Activated CD8-positive, alpha-beta memory T cell treated with anti-CD3 and anti-CD28 coated beads, Interleukin-2, amount 50 U/mL, for 4 hours (primary cell): ENCODE measurements around the gene CDH20.

Source experiments
- DNase-seq: peaks from one replicate; pipeline ENCODE4 v3.0.0-alpha.2; 2020

Gene CDH20

GRCh38 chr18:61432590-61432989 is 99.4 kb downstream of the CDH20 start:
- DNase-seq = no peak

DNA sequence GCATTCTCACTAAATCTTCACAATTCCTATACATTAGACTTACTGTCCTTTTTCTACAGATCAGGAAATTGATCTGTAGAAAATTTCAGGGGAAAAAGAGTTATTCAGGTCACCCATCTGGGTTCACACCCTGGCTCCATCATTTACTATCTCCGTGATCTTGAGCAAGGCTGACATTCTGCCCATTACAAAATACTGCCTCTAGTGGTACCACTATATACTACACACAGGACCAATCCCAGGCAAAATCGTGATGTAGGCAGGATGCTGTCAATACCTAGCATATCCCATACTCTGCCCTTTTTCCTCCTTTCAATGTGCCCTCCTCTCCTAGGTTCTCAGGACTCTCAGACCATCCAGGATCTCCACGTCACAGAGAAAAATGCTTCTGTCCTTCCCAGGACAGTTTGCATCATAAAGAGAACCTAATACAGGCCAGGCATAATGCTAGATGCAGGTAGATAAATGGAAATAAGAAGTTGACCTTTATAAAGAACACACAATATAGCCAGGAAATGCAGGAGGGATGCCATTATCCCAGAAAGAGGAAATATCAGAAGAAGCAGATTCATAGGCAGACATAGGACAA is 101.9 kb downstream of the CDH20 start:
- no peak for DNase-seq

DNA sequence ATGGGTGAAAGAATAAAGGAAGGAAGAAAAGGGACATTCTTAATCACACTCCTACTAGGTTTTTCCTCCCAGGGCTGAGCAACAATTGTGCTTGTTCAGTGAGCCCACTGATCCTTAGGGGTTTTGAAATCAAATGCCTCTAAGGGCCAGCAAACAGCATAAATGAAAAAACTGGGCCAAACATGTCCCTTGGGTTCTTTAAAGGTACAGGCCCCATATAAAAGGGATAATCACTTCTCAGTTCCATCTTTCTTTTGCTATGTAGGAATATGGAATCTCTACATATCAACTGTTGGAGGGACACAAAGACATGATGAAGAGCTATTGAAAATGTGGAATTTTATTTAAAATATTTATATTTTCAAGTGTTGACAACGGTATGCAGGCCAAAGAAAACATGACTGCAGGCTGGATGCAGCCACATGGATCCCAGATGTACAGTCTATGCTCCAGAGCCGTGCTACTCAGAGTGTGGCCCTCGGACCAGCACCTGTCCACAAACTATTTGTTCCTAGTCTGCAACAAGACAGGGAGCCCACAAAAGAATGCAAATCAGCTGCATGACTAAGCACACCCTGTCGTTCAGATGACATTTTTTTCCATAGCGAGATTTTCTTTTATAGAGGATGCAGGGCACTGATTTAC is 110.0 kb downstream of the CDH20 start:
- no peak for DNase-seq

DNA sequence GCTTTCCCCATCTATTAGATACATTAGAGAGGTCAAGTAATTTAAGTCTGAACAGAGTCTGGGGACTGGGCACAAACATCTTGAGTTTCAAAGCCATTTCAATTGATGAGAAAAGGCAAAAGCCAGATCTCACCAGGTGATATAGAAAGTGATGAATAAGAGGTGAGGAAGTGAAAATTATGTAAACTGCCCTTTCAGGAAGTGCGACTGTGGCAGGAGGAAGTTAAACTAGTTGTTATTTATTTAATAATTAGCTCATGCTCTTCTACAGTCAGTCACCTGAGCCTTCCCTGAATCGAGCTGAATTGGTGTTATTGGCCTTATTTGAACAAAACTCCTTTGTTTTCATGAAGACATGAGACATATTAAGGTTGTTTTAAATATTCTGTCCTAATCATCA is 115.1 kb downstream of the CDH20 start:
- no peak for DNase-seq

GRCh38 chr18:61459896-61460648 is 126.8 kb downstream of the CDH20 start:
- no peak for DNase-seq

- no peak for DNase-seq
Observed at GRCh38 chr18:61464551-61465142, 131.4 kb downstream of the CDH20 start.

DNA sequence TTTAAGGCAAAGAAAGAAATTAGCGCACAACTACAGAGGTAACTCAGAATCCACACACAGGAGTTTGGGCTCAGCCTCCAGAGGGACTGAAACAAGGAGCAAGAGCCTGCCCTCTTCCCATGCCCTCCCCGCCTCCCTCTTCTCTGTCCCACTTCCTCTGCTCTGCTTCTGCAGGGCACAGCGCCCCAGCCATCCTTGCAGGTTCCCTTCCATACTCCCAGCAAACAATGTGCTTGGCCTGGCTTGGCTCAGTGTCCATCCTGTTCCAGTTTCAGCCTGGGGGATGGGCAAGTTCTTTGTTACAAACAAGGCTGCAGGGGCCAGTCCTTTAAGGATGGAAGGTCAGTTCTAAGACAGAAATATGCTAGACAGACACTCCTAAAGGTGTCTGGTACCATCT is 133.5 kb downstream of the CDH20 start:
- no peak for DNase-seq

- DNase-seq = no peak
Observed at GRCh38 chr18:61470031-61470674, 136.9 kb downstream of the CDH20 start.

GRCh38 chr18:61471541-61471940 is 138.3 kb downstream of the CDH20 start:
- no peak for DNase-seq

DNA sequence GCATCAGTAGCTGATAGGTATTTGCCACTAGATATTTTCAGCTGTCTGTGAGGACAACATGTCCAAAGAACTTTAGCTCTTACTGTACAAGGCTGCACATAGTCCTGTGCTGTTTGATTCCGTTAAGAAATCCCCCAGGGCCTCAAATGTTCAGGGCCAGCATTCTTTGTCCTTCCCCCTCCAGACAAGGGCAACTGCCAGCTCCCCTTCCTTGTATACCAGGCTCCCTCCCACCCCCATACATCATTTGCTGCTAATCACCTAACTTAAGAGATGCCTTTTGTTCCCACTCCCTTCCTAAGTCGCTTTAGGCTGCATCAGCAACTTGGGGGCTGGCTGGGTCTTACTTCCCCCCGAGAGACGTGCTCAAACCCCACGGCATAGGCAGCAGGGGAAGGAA is 138.7 kb downstream of the CDH20 start:
- no peak for DNase-seq

GRCh38 chr18:61474341-61474740 is 141.1 kb downstream of the CDH20 start:
- no peak for DNase-seq

DNA sequence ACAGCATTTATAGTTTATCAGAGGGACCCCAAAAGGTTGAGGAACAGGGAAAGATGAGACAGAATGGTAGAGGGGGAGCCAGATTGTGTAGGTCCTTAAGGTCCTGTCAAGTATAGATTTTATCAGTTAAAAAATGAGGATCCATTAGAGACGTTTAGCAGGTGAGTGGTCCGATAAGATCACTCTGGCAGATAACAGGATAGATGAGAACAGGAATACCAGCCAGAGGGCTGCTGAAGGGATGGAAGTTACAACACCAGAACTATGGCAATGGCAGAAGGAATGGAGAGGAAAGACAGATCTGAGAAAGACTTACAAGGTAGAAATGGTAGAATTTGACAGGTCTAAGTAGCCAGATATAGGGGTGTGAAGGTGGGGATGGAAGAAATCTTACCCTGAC is 141.7 kb downstream of the CDH20 start:
- DNase-seq = no peak

GRCh38 chr18:61475931-61476330 is 142.7 kb downstream of the CDH20 start:
- no peak for DNase-seq

- no peak for DNase-seq
Observed at GRCh38 chr18:61489334-61489733, 156.1 kb downstream of the CDH20 start.

DNA sequence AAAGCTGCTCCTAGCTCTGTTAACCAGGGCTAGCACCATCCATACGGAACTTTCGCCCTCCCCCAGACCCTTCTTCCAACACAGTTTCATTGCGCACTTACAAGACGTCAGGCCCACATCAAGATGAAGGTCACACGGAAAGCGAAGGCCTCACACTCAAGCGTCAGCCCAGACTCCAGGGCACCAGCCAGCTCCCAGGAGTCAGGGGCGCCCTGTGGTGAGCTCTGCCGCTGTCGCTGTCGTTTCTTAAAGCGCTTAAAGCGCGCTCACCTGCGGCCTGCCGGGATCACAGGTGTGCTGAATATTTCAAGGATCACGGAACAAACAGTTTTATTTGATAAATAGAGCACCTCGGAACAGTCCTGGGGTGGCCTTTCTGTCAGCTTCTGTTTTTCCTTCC is 163.1 kb downstream of the CDH20 start:
- DNase-seq = no peak

GRCh38 chr18:61497422-61497821 is 164.2 kb downstream of the CDH20 start:
- no peak for DNase-seq

DNA sequence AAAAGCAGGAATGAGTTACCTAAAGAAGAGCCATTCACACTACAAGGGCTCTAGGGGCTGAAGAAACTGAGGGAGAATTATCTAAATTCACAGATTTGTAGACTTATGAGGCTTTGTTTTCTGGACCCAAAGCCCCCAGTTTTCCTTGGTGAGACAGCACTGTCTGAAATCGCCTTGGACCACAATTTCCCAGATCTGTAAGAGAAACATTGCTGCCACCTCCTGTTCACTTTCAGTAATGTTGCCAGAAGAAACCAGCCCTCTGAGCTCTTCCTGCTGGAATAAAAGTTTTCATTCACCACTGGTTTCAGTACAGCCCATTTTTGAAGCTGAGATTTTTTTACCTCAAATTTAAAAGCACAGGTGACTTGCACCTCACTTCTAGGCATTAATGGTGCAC is 169.2 kb downstream of the CDH20 start:
- DNase-seq = no peak

DNA sequence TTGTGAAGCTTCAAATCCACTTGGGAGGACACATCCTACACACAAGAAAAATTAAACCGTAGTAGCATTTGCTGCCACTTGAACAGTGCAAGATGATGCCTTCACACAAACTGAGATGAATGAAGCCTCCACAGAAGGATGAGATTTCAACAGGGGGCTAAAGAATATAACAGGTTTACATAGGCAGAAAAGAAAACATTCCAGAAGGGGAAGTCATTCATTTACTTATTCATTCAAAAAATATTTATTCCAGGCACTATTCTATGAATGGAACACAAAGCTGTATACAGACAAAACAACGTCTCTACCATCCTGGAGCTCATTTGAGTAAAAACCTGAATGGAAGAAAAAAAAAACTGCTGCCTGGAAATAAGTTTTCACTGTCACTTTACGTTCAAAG is 170.5 kb downstream of the CDH20 start:
- DNase-seq = no peak

GRCh38 chr18:61528961-61529360 is 195.7 kb downstream of the CDH20 start:
- DNase-seq = no peak

DNA sequence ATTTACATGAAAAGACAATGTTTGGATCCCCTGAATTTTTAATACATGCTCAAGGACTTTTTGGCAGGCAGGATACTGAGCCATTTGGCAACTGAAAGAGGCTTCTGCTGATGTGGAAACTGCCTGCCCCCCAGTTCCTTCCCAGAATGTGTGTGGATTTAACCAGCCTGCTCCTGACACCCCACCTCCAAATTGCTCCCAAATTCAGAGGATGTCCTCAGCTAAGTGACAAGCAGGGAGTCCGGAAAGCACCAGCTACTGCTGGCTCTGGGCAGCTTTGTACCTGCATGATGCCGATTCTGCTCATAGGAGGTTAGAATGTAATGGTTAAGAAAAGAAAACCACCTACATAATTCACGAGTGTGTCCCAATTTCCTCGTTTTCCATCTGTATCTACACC is 197.5 kb downstream of the CDH20 start:
- no peak for DNase-seq

- DNase-seq = no peak
Observed at GRCh38 chr18:61531182-61531581, 198.0 kb downstream of the CDH20 start.

GRCh38 chr18:61531891-61532290 is 198.7 kb downstream of the CDH20 start:
- no peak for DNase-seq

GRCh38 chr18:61535401-61535800 is 202.2 kb downstream of the CDH20 start:
- DNase-seq = no peak

DNA sequence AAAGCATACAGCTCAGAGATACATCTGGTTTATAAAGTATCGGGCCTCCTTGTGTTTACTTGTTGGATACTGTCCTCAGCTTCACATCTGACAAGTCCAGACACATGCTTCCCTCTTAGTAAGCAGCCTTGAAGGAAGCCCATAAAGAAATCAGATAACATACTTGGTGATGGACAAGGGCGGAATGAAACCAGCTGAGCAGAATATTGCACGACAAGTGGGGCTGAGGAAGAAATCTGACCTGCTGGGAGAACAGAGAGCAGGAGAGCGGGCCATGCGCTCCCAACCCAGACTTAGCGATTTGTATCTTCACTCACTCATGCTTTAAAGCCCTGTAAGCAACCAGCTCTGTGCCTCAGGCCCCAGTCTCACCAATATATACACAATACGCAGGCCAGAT is 208.4 kb downstream of the CDH20 start:
- no peak for DNase-seq
